Measurements from ENCODE around the gene C10orf88. TPM values are rescaled to one million over a fixed set of nuclear protein-coding genes. Genes with fewer than 3 reads are reported as not detected.

C10orf88 gene
- total and polyA plus RNA-seq, 2 experiments from 2014 or later: 7.5 to 10.5 TPM

- TF ChIP-seq EZH2phosphoT487 (IDR thresholded peaks at IDR 0.05; ENCODE audit: low read depth, severe bottlenecking, unreplicated experiment) (no peak), CTCF (IDR thresholded peaks at IDR 0.05; ENCODE audit: poor library complexity) (no peak)
- Histone ChIP-seq H3K9me3 (ENCODE audit: low read depth) (no peaks in the 10 kb centered on the region), H3K27ac (no peak overlapping the region), H3K36me3 (replicated peaks; ENCODE audit: insufficient read depth, low read depth) (no peaks in the 10 kb centered on the region), H3K27me3 (no peaks in the 10 kb centered on the region), H3K4me2 (no peak overlapping the region), H3K79me2 (peaks cover 2% of the 10 kb centered on the region), H3K4me3 (no peak overlapping the region), H4K20me1 (ENCODE audit: insufficient read depth, poor library complexity, severe bottlenecking) (no peaks in the 10 kb centered on the region), H2AFZ (no peak overlapping the region), H3K9me2 (replicated peaks; ENCODE audit: insufficient read depth) (no peaks in the 10 kb centered on the region), H3K4me1 (ENCODE audit: insufficient read depth) (no peaks in the 10 kb centered on the region)
- WGBS (ENCODE audit: low lambda C conversion rate, missing lambda C conversion rate): 86% methylated on average over 6 of the region's 6 CpGs
- no peak for DNase-seq (ENCODE audit: low spot score)
Measured at GRCh38 chr10:122931088-122931906, 22.7 kb downstream of the C10orf88 start.

GRCh38 chr10:122930140-122930539, 23.9 kb downstream of the C10orf88 start:
- Histone ChIP-seq H3K4me1 (ENCODE audit: insufficient read depth) (no peaks in the 10 kb centered on the region), H3K27ac (no peak overlapping the region), H3K27me3 (no peaks in the 10 kb centered on the region), H3K9me3 (ENCODE audit: low read depth) (no peaks in the 10 kb centered on the region), H3K36me3 (replicated peaks; ENCODE audit: insufficient read depth, low read depth) (no peaks in the 10 kb centered on the region), H3K4me2 (no peak overlapping the region), H3K9me2 (replicated peaks; ENCODE audit: insufficient read depth) (no peaks in the 10 kb centered on the region), H4K20me1 (ENCODE audit: insufficient read depth, poor library complexity, severe bottlenecking) (no peaks in the 10 kb centered on the region), H3K4me3 (no peak overlapping the region), H3K79me2 (peaks cover 2% of the 10 kb centered on the region), H2AFZ (no peak overlapping the region)
- DNase-seq (ENCODE audit: low spot score): no peak
- WGBS (ENCODE audit: low lambda C conversion rate, missing lambda C conversion rate): 100% methylated on average over 1 of the region's 1 CpG
- TF ChIP-seq EZH2 (IDR thresholded peaks at IDR 0.05; ENCODE audit: borderline replicate concordance) (no peak), CTCF (IDR thresholded peaks at IDR 0.05; ENCODE audit: poor library complexity) (no peak), EZH2phosphoT487 (IDR thresholded peaks at IDR 0.05; ENCODE audit: low read depth, severe bottlenecking, unreplicated experiment) (no peak)

- Histone ChIP-seq H3K4me1 (ENCODE audit: insufficient read depth) (no peaks in the 10 kb centered on the region), H2AFZ (no peak overlapping the region), H3K27ac (no peak overlapping the region), H3K27me3 (no peaks in the 10 kb centered on the region), H3K79me2 (no peaks in the 10 kb centered on the region), H3K9me3 (ENCODE audit: low read depth) (no peaks in the 10 kb centered on the region), H3K9me2 (replicated peaks; ENCODE audit: insufficient read depth) (no peaks in the 10 kb centered on the region), H3K4me2 (no peak overlapping the region), H3K36me3 (replicated peaks; ENCODE audit: insufficient read depth, low read depth) (no peaks in the 10 kb centered on the region), H4K20me1 (ENCODE audit: insufficient read depth, poor library complexity, severe bottlenecking) (no peaks in the 10 kb centered on the region), H3K4me3 (no peak overlapping the region)
- WGBS (ENCODE audit: low lambda C conversion rate, missing lambda C conversion rate): 81% methylated on average over 2 of the region's 2 CpGs
- no peak for DNase-seq (ENCODE audit: low spot score)
- no peak for TF ChIP-seq CTCF (IDR thresholded peaks at IDR 0.05; ENCODE audit: poor library complexity)
- TF ChIP-seq EZH2phosphoT487 (IDR thresholded peaks at IDR 0.05; ENCODE audit: low read depth, severe bottlenecking, unreplicated experiment): no peak
- no peak for TF ChIP-seq EZH2 (IDR thresholded peaks at IDR 0.05; ENCODE audit: borderline replicate concordance)
Measured at GRCh38 chr10:122915700-122916099, 38.3 kb downstream of the C10orf88 start.
